ENCODE data around the gene ZNF831.

Gene ZNF831

DNA sequence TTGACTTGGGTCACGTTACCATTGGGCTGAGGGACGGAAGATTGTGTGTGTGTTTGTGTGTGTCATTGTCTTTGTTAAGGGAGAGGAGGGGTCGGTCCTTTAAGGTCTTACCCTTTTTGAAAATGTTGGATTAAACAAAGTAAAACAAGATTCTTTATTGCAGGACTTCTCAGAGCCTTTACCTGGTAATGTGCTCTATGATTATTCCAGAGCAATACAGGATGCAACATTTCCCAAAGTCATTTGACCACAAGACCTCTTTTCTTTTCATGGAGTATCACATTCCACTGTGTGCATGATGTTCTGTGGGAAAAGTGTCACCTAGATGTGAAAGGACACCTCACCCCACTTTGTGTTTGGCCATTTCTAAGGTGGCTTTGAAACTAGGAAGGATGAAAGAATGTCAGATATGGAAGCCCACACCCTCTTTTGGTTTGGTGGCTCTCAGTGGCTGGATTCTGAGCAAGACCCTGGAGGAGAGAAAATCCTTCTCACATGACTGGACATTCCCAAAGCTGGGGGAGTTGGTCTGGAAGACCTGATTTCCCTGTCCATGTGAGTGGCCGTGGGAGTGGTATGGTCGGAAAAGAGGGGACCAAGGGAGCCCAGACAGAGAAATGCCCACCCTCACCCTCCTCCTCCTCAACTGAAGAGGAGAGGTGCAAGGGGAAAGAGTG lies 18.2 kb upstream of the ZNF831 start:
- ATAC-seq (ENCODE audit: insufficient read depth, low read depth) (no peak), DNase-seq (no peak)
- Histone ChIP-seq H3K4me2 (ENCODE audit: insufficient read depth, low read length) (no peak overlapping the region), H3K27me3 (ENCODE audit: insufficient read depth, low read length, poor library complexity) (no peaks in the 10 kb centered on the region), H3K9me3 (ENCODE audit: insufficient read depth, low read length, severe bottlenecking) (no peaks in the 10 kb centered on the region), H3K4me3 (ENCODE audit: low read depth in 1 of 2, low read length in 2 of 2) (no peak overlapping the region), H3K4me1 (ENCODE audit: insufficient read depth, low read length) (no peaks in the 10 kb centered on the region), H3K27ac (ENCODE audit: low read length) (no peak overlapping the region), H2AFZ (ENCODE audit: low read depth, low read length) (no peak overlapping the region), H3K79me2 (ENCODE audit: insufficient read depth, low read length) (no peaks in the 10 kb centered on the region), H3K36me3 (ENCODE audit: insufficient read depth, low read length) (no peaks in the 10 kb centered on the region), H3K9ac (ENCODE audit: low read depth, low read length) (no peak overlapping the region), H4K20me1 (ENCODE audit: insufficient read depth, low read length) (peaks cover 8% of the 10 kb centered on the region; the same call in 1 of the 2 replicates)
- TF ChIP-seq, protein P1, sequence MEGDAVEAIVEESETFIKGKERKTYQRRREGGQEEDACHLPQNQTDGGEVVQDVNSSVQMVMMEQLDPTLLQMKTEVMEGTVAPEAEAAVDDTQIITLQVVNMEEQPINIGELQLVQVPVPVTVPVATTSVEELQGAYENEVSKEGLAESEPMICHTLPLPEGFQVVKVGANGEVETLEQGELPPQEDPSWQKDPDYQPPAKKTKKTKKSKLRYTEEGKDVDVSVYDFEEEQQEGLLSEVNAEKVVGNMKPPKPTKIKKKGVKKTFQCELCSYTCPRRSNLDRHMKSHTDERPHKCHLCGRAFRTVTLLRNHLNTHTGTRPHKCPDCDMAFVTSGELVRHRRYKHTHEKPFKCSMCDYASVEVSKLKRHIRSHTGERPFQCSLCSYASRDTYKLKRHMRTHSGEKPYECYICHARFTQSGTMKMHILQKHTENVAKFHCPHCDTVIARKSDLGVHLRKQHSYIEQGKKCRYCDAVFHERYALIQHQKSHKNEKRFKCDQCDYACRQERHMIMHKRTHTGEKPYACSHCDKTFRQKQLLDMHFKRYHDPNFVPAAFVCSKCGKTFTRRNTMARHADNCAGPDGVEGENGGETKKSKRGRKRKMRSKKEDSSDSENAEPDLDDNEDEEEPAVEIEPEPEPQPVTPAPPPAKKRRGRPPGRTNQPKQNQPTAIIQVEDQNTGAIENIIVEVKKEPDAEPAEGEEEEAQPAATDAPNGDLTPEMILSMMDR (IDR thresholded peaks at IDR 0.05; ENCODE audit: borderline replicate concordance, extremely low read depth, low read length, poor library complexity, severe bottlenecking): no peak
- TF ChIP-seq EZH2 (IDR thresholded peaks at IDR 0.05; ENCODE audit: borderline replicate concordance, low read depth, low read length, severe bottlenecking): no peak

DNA sequence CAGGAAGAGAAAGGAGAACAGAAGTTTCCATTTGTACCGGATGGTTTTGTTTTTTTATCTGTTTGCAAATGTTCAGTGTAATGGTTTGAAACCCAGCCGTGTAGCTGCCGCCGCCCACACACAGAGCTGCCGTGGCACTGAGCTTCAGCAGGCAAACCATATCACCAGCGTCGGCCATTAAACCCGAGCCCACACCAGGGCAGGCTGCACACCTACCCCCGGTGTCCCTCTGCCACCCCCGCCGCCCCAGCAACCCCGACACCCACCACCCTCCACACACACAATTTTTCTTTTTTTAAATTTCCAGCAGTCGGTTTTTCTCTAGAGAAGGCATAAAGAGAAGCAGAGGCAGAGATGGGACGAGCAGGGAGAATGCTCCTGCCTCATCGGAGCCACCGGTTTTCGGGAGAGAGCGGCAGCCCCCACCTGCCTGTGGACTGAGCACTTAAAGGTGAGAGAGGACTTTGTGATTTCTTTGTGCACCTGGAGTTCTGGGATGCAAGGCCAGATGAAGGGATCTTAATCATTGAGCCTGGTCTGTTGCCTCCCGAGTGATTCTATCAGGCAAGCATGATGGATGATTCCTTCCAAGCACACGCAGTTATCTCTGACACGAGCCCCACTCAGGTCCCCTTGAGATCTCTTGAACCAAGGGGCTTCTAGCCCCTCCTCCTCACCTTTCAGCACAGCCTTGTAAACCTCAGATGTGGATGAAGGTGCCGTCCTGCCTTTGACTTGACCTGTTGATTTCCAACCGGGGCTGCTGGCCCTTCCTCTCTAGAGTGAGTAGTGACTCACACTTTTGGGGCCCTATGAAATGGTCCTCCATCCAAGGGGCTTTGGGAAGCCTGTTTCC lies 17.5 kb upstream of the ZNF831 start:
- Histone ChIP-seq H3K4me1 (ENCODE audit: insufficient read depth, low read length) (no peaks in the 10 kb centered on the region), H4K20me1 (ENCODE audit: insufficient read depth, low read length) (peaks cover 8% of the 10 kb centered on the region; the same call in 1 of the 2 replicates), H3K4me2 (ENCODE audit: insufficient read depth, low read length) (no peak overlapping the region), H3K79me2 (ENCODE audit: insufficient read depth, low read length) (no peaks in the 10 kb centered on the region), H3K27me3 (ENCODE audit: insufficient read depth, low read length, poor library complexity) (no peaks in the 10 kb centered on the region), H3K4me3 (ENCODE audit: low read depth in 1 of 2, low read length in 2 of 2) (no peak overlapping the region), H3K27ac (ENCODE audit: low read length) (no peak overlapping the region), H3K9ac (ENCODE audit: low read depth, low read length) (no peak overlapping the region), H3K9me3 (ENCODE audit: insufficient read depth, low read length, severe bottlenecking) (no peaks in the 10 kb centered on the region), H3K36me3 (ENCODE audit: insufficient read depth, low read length) (no peaks in the 10 kb centered on the region), H2AFZ (ENCODE audit: low read depth, low read length) (no peak overlapping the region)
- DNase-seq (no peak), ATAC-seq (ENCODE audit: insufficient read depth, low read depth) (no peak)
- TF ChIP-seq EZH2 (IDR thresholded peaks at IDR 0.05; ENCODE audit: borderline replicate concordance, low read depth, low read length, severe bottlenecking): no peak
- TF ChIP-seq, protein P1 (IDR thresholded peaks at IDR 0.05; ENCODE audit: borderline replicate concordance, extremely low read depth, low read length, poor library complexity, severe bottlenecking): no peak

DNA sequence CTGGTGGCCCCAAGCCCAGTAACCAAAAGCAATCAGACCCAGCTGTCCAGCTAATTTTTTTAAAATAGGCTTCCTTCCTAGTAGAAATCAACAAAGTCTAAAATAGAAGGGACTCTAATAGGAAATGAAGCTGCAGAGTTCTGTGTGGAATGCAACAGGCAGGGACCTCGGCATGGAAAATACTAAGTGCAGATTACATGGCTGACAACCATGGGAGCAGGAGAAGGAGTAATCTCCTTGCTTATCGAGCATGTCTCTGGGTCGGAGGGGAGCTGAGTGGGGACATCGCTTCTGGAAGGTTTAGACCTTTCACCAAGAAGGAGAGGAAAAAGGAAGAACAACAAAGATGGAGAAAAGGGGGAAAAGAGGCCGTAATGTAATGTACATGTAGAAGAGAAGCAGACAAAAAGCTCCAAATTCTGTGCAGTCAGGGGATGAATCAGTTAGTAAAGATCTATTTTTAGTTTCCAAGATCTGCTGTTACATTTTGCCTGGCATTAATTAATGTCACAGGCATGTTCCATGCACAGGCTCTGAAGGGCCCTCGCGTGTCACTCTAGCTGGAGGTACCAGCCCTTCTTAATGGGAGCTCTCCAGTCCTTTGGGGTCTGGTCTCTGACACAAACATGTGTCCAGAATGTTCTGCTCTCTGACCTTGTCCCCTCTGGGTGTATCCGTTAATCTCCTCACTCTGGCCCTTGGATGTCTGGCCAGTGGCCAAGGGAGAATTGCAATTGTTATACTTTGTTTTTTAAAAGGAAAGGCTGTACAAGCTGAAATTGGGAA lies 16.6 kb upstream of the ZNF831 start:
- Histone ChIP-seq H3K79me2 (ENCODE audit: insufficient read depth, low read length) (no peaks in the 10 kb centered on the region), H3K9me3 (ENCODE audit: insufficient read depth, low read length, severe bottlenecking) (no peaks in the 10 kb centered on the region), H3K4me3 (ENCODE audit: low read depth in 1 of 2, low read length in 2 of 2) (no peak overlapping the region), H3K27me3 (ENCODE audit: insufficient read depth, low read length, poor library complexity) (no peaks in the 10 kb centered on the region), H2AFZ (ENCODE audit: low read depth, low read length) (no peak overlapping the region), H3K9ac (ENCODE audit: low read depth, low read length) (no peak overlapping the region), H3K4me1 (ENCODE audit: insufficient read depth, low read length) (no peaks in the 10 kb centered on the region), H4K20me1 (ENCODE audit: insufficient read depth, low read length) (peaks cover 5% of the 10 kb centered on the region; the same call in 1 of the 2 replicates), H3K4me2 (ENCODE audit: insufficient read depth, low read length) (no peak overlapping the region), H3K27ac (ENCODE audit: low read length) (no peak overlapping the region), H3K36me3 (ENCODE audit: insufficient read depth, low read length) (no peaks in the 10 kb centered on the region)
- DNase-seq: no peak
- TF ChIP-seq, protein P1 (IDR thresholded peaks at IDR 0.05; ENCODE audit: borderline replicate concordance, extremely low read depth, low read length, poor library complexity, severe bottlenecking): no peak
- TF ChIP-seq EZH2 (IDR thresholded peaks at IDR 0.05; ENCODE audit: borderline replicate concordance, low read depth, low read length, severe bottlenecking): no peak
- ATAC-seq (ENCODE audit: insufficient read depth, low read depth): no peak
